H9 (cell line): ENCODE data around the gene CEACAM16. TPM values are rescaled to one million over a fixed set of nuclear protein-coding genes. Genes with fewer than 3 reads are reported as not detected.

Experiments used
- DNase-seq: peaks from one replicate; pipeline ENCODE4 v3.0.0-alpha.2; 2017
- H2AFZ ChIP-seq: one replicate; pipeline ENCODE4 v1.6.1; 2013; ENCODE audit warnings: mild to moderate bottlenecking, low read length, control low read depth, moderate library complexity
- H2AK5ac ChIP-seq: 2 replicates; pipeline ENCODE4 v1.6.1; 2013; ENCODE audit warnings: low read length, control low read depth, mixed read lengths; ENCODE audit not compliant: insufficient read length
- H2BK120ac ChIP-seq: one replicate; pipeline ENCODE4 v1.6.1; 2013; ENCODE audit warnings: low read depth, mild to moderate bottlenecking, low read length, control low read depth, inconsistent platforms; ENCODE audit not compliant: poor library complexity, severe bottlenecking
- H2BK12ac ChIP-seq: 2 replicates; pipeline ENCODE4 v1.6.1; 2013; ENCODE audit warnings: low read length, control low read depth, mixed read lengths, low read depth; ENCODE audit not compliant: insufficient read length
- H2BK15ac ChIP-seq: 2 replicates; pipeline ENCODE4 v1.6.1; 2013; ENCODE audit warnings: low read depth, low read length, control low read depth
- H2BK20ac ChIP-seq: one replicate; pipeline ENCODE4 v1.6.1; 2013; ENCODE audit warnings: low read depth, mild to moderate bottlenecking, low read length, control low read depth, inconsistent platforms; ENCODE audit not compliant: poor library complexity, severe bottlenecking
- H2BK5ac ChIP-seq: 2 replicates; pipeline ENCODE4 v1.6.1; 2013; ENCODE audit warnings: low read length, control low read depth, mixed read lengths; ENCODE audit not compliant: insufficient read length
- H3K14ac ChIP-seq: 2 replicates; pipeline ENCODE4 v1.6.1; 2013; ENCODE audit warnings: low read length, control low read depth; ENCODE audit not compliant: insufficient read depth
- H3K18ac ChIP-seq: 2 replicates; pipeline ENCODE4 v1.6.1; 2013; ENCODE audit warnings: low read depth, mild to moderate bottlenecking, mixed read lengths, low read length, control low read depth; ENCODE audit not compliant: insufficient read length
- H3K23ac ChIP-seq: 2 replicates; pipeline ENCODE4 v1.6.1; 2013; ENCODE audit warnings: low read length, control low read depth, mixed read lengths, low read depth; ENCODE audit not compliant: insufficient read length
- H3K23me2 ChIP-seq: 2 replicates; pipeline ENCODE4 v1.6.1; 2013; ENCODE audit warnings: low read depth, mild to moderate bottlenecking, mixed read lengths, low read length, control low read depth; ENCODE audit not compliant: insufficient read length, poor library complexity, severe bottlenecking
- H3K27ac ChIP-seq: 2 replicates; pipeline ENCODE4 v1.5.1; 2013; ENCODE audit warnings: low read length, control low read depth, mixed read lengths, low read depth; ENCODE audit not compliant: insufficient read length
- H3K27me3 ChIP-seq: 2 replicates; pipeline ENCODE4 v1.6.1; 2013; ENCODE audit warnings: low read length, control low read depth, inconsistent platforms; ENCODE audit not compliant: insufficient read depth
- H3K4ac ChIP-seq: 2 replicates; pipeline ENCODE4 v1.6.1; 2013; ENCODE audit warnings: low read depth, mild to moderate bottlenecking, control low read depth, inconsistent platforms, low read length, moderate library complexity
- H3K4me1 ChIP-seq: 2 replicates; pipeline ENCODE4 v1.6.1; 2013; ENCODE audit warnings: low read length, control low read depth, inconsistent platforms; ENCODE audit not compliant: insufficient read depth
- H3K4me2 ChIP-seq: 2 replicates; pipeline ENCODE4 v1.6.1; 2013; ENCODE audit warnings: low read length, control low read depth, mixed read lengths; ENCODE audit not compliant: insufficient read length, insufficient read depth
- H3K56ac ChIP-seq: 2 replicates; pipeline ENCODE4 v1.6.1; 2013; ENCODE audit warnings: low read depth, mild to moderate bottlenecking, mixed read lengths, low read length, control low read depth; ENCODE audit not compliant: insufficient read length
- H3K79me1 ChIP-seq: 2 replicates; pipeline ENCODE4 v1.6.1; 2013; ENCODE audit warnings: low read depth, mild to moderate bottlenecking, moderate library complexity, low read length, control low read depth, inconsistent platforms; ENCODE audit not compliant: insufficient read depth, poor library complexity, severe bottlenecking
- H3K79me2 ChIP-seq: 2 replicates; pipeline ENCODE4 v1.6.1; 2013; ENCODE audit warnings: low read length, control low read depth, inconsistent platforms; ENCODE audit not compliant: insufficient read depth
- H3K9ac ChIP-seq: 2 replicates; pipeline ENCODE4 v1.6.1; 2013; ENCODE audit warnings: low read length, control low read depth, mixed read lengths; ENCODE audit not compliant: insufficient read length; ENCODE audit errors: extremely low read depth
- H3K9me3 ChIP-seq: one replicate; pipeline ENCODE4 v1.6.1; 2013; ENCODE audit warnings: low read depth, low read length, inconsistent platforms; ENCODE audit not compliant: control insufficient read depth
- H3T11ph ChIP-seq: one replicate; pipeline ENCODE4 v1.6.1; 2013; ENCODE audit warnings: mild to moderate bottlenecking, low read length, control low read depth, inconsistent platforms
- H4K20me1 ChIP-seq: one replicate; pipeline ENCODE4 v1.6.1; 2013; ENCODE audit not compliant: control insufficient read depth, insufficient read length, insufficient read depth
- H4K5ac ChIP-seq: 2 replicates; pipeline ENCODE4 v1.6.1; 2013; ENCODE audit warnings: low read depth, mild to moderate bottlenecking, mixed read lengths, low read length, control low read depth; ENCODE audit not compliant: insufficient read length
- H4K8ac ChIP-seq: replicated peaks from 2 replicates; pipeline ENCODE4 v1.6.1; 2013; ENCODE audit warnings: low read length, control low read depth, mixed read lengths, low read depth; ENCODE audit not compliant: insufficient read length
- H4K91ac ChIP-seq: 2 replicates; pipeline ENCODE4 v1.6.1; 2013; ENCODE audit warnings: low read depth, mild to moderate bottlenecking, moderate library complexity, mixed read lengths, low read length, control low read depth; ENCODE audit not compliant: insufficient read length
- H3K27ac Mint-ChIP-seq, 3 experiments: 2 replicates in 2 of 3; 3 replicates in 1 of 3; pipeline ENCODE4 v1.8.0; 2020 to 2021; ENCODE audit warnings: mixed read lengths in 3 of 3, mild to moderate bottlenecking in 1 of 3, moderate library complexity in 1 of 3
- H3K27me3 Mint-ChIP-seq: 2 replicates; pipeline ENCODE4 v1.8.0; 2021; ENCODE audit warnings: low read depth, mild to moderate bottlenecking, moderate library complexity, mixed read lengths
- H3K36me3 Mint-ChIP-seq, 3 experiments: 2 replicates in 2 of 3; 3 replicates in 1 of 3; pipeline ENCODE4 v1.8.0; 2020 to 2021; ENCODE audit warnings: low read depth in 3 of 3, mixed read lengths in 3 of 3; ENCODE audit not compliant: insufficient read depth in 1 of 3
- H3K4me1 Mint-ChIP-seq, 2 experiments: 2 replicates each; pipeline ENCODE4 v1.8.0; 2020; ENCODE audit warnings: mixed read lengths in 2 of 2
- H3K4me3 Mint-ChIP-seq, 2 experiments: 2 replicates in 1 of 2; 3 replicates in 1 of 2; pipeline ENCODE4 v1.8.0; 2020 to 2021; ENCODE audit warnings: mild to moderate bottlenecking in 2 of 2, mixed read lengths in 2 of 2, moderate library complexity in 1 of 2
- H3K9me3 Mint-ChIP-seq, 2 experiments: 2 replicates in 1 of 2; 3 replicates in 1 of 2; pipeline ENCODE4 v1.8.0; 2020; ENCODE audit warnings: mild to moderate bottlenecking in 2 of 2, mixed read lengths in 2 of 2, moderate library complexity in 1 of 2
- CTCF ChIP-seq: fragments of 200-600 bp; sonication (generic); conservative IDR thresholded peaks from 3 replicates; pipeline ENCODE4 v1.8.0; 2021; ENCODE audit warnings: antibody characterized with exemption, mild to moderate bottlenecking
- WGBS: extraction: QIAGEN DNeasy Blood & Tissue Kit; methylation state at CpG from one replicate; pipeline ENCODE4 v1.1.7; 2013; ENCODE audit warnings: missing lambda C conversion rate, low lambda C conversion rate, mixed read lengths; ENCODE audit not compliant: insufficient read length; ENCODE audit errors: extremely low coverage; 5-methylcytosine and 5-hydroxymethylcytosine counted together
- total RNA-seq: library from RNA; stranded (reverse); gene quantifications from 2 replicates; pipeline ENCODE4 v1.2.1, GENCODE V29; 2021

Gene CEACAM16
- total RNA-seq, 1 experiment from 2014 or later = not detected

DNA sequence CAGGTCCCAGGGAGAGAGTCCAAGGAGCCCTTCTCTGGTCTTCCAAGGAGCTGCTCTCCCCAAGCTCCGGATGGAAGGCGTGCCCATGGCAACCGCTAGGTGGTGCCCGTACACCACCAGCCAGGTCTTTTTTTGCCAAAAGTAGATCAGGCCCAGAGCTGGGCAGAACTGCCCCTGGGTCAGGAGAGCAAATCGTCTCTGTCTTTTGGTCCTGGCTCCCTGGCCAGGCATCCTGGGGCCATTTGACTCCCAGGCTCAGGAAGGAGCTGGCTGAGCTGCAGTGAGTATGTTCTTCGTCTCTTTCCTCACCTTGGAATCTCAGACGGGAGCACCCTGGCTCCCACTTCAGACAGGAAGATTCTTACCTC, 25.0 kb downstream of the CEACAM16 start:
- H3K18ac ChIP-seq = no peak overlapping the region
- H3K79me1 ChIP-seq = no peaks in the 10 kb centered on the region
- no peaks in the 10 kb centered on the region for H3K9me3 Mint-ChIP-seq
- no peaks in the 10 kb centered on the region for H3K4me1 ChIP-seq
- H2BK20ac ChIP-seq = no peak overlapping the region
- DNase-seq = peak; percentile 89
- no CpG with 5 or more reads among the region's 7 CpGs for whole genome bisulfite sequencing
- H3K4ac ChIP-seq = no peak overlapping the region
- peak; percentile 99 for TF ChIP-seq CTCF
- no peak overlapping the region for H3K56ac ChIP-seq
- H2BK120ac ChIP-seq = no peak overlapping the region
- peaks cover 13% of the 10 kb centered on the region for H3K27me3 Mint-ChIP-seq
- no peaks in the 10 kb centered on the region; the same call in 1 of the 2 replicates for H3K27me3 ChIP-seq
- no peak overlapping the region for H2BK15ac ChIP-seq
- no peak overlapping the region; the same call in 1 of the 2 replicates for H3K14ac ChIP-seq
- H4K5ac ChIP-seq = no peak overlapping the region
- H2AFZ ChIP-seq = no peak overlapping the region
- no peaks in the 10 kb centered on the region for H3K9me3 ChIP-seq
- peaks cover 4 to 5% of the 10 kb centered on the region in 2 experiments; a peak in 1 of 4 replicates for H3K4me1 Mint-ChIP-seq
- no peaks in the 10 kb centered on the region; a peak in 1 of 7 replicates for H3K36me3 Mint-ChIP-seq
- no peaks in the 10 kb centered on the region for H3K23me2 ChIP-seq
- H3K79me2 ChIP-seq = no peaks in the 10 kb centered on the region
- no peak overlapping the region for H3T11ph ChIP-seq
- no peak overlapping the region for H4K91ac ChIP-seq
- no peak overlapping the region for H4K8ac ChIP-seq
- H2AK5ac ChIP-seq = no peak overlapping the region
- H3K27ac ChIP-seq = no peak overlapping the region
- no peaks in the 10 kb centered on the region for H4K20me1 ChIP-seq
- H3K4me2 ChIP-seq = no peak overlapping the region
- H2BK5ac ChIP-seq = no peak overlapping the region
- H3K4me3 Mint-ChIP-seq = no peak overlapping the region; a peak in 1 of 5 replicates
- no peak overlapping the region for H3K9ac ChIP-seq
- H2BK12ac ChIP-seq = no peak overlapping the region
- no peak overlapping the region for H3K27ac Mint-ChIP-seq
- H3K23ac ChIP-seq = no peak overlapping the region
